Myometrial cell (primary cell): Measurements from ENCODE around the gene GALNT10. TPM values are rescaled to one million over a fixed set of nuclear protein-coding genes. Genes with fewer than 3 reads are reported as not detected.

Experiments used
- total RNA-seq: library from RNA; depleted of rRNA; stranded (reverse); fragments of >200 nt; gene quantifications from 2 replicates; pipeline ENCODE4 v1.2.3, GENCODE V29; 2015

Gene GALNT10
- 25.1 and 28.4 TPM in 2 replicates for total RNA-seq

GRCh38 chr5:154190595-154191304 lies at the start of gene GALNT10:
Gene GALNT10 (plus strand): TSS chr5:154190733. CDS start chr5:154190867, 134 bp downstream.

GRCh38 chr5:154445422-154446194 lies 255.1 kb downstream of the GALNT10 start, which contains the start of gene SAP30L:
Gene SAP30L (plus strand): TSS chr5:154445997. CDS start chr5:154446605, 608 bp downstream.

Other genes starting within 250 kb of the GALNT10 start
- gene FAM114A2, start 151.8 kb upstream of the GALNT10 start, total RNA-seq: 19.3 and 30.3 TPM in 2 replicates
- 24.8 and 32.6 TPM in 2 replicates for gene MFAP3, start 151.8 kb upstream of the GALNT10 start, total RNA-seq